GM21360 (cell line): Measurements from ENCODE around the gene TBC1D5.
"Not testable (repeated sequence)": the region's sequence is repeated elsewhere in the genome, so short reads cannot be mapped to it uniquely, and the experiment has no call there.

Source experiments
- ATAC-seq: cut with Tn5 transposase; IDR thresholded peaks from one replicate; pipeline ENCODE4 v1.9.1; 2021; ENCODE audit warnings: mild to moderate bottlenecking, moderate library complexity; ENCODE audit not compliant: unreplicated experiment

Gene TBC1D5

DNA sequence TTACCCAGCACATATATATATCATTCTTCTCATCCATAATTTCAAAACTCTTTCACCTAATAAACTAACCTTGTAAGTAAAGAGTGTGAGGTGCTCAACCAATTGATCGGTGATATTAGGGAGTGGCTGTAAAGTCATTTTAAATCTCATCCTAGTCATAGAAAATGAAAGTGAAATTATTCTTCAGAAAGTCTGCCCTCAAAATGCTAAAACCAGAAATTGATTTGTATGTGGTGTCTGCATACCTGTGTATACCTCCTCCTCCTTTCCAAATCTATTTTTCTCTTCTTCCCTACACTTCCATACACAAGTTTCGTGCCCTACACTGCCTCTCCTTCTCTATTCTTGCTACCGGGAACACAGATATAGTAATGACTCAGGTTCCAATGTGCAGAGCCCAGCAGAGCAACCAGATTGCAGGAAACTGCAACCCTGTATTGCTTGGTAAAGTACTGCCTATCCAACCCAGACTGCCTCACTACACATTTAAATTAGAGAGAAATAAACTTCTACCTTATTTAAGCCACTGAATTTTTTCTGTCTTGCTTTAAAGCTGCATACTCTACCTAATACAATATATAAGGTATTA is 7.4 kb upstream of the TBC1D5 start:
- ATAC-seq, result no peak

- peak; percentile 34 for ATAC-seq
Observed at GRCh38 chr3:17749281-17749680, 6.8 kb upstream of the TBC1D5 start.

GRCh38 chr3:17747890-17748247 is 5.4 kb upstream of the TBC1D5 start:
- ATAC-seq, result no peak

DNA sequence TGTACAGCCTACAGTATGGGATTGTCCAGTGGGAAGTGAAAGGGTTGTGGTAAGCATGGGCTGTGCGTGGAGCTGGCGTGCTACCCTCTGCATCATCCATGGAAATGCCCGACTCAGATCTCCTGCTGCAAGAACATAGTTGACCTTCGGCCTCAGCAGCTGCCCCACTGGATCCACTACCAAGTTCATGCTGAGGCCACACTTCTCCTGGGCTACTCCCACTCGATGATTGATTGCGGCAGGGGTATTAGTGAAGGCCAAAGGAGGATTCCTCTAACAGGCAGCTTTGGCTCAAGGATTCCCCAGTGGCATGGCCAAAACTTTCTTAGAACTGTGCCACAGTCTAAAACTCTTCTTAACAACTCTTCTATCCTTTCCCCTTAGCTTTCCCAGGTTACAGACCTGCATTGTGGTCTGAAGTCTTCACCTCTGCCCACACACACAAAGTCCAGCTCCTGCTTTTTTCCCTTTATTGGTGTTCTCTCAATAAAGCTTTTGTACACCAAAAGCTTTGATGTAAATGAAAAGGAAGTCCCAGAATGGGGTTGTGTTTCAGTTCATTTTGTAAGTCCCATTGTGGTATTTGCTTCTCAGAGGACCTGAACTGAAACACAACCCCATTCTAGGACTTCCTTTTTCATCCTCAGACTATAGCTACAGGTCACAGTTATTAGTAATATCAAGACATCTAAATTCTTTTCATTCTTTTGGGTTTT is 4.9 kb upstream of the TBC1D5 start:
- ATAC-seq, result peak; percentile 70

- ATAC-seq, result no peak
Observed at GRCh38 chr3:17745894-17746293, 3.5 kb upstream of the TBC1D5 start.

DNA sequence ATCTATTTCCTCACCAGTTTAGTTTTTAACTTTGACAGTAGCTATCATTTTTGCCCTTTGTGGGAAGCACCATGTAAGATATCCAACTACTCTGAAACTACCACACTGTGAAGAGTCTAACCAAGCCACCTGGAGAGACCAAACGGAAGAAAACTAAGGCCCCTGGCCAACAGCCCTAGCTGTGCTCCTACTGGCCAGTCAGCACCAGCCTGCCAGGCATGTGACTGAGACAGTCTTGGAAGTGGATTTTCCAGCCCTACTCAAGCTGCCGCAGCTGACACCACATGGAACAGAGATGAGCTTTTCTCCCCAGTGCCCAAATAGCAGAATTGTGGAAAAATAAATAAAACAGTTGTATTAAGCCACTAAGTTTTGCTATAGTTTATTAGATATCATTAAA is 2.9 kb upstream of the TBC1D5 start:
- no peak for ATAC-seq

DNA sequence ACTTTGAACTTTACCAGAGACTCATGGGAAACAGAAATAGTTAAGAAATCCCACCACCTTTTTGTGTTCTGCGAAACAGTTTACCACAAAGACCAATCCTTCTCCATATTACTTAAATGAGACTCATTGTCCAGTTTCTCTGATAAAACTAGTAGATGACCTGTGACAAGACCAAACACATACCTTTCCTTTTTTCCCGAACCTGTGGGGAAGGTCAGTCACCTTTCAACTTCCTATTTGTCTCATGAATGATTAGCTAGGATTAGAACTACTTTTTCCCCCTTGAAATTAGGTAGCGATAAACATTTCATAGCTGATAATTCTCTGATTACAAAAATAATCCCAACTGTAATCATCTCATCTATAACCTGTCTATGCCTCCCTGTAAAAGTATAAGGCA is 2.3 kb upstream of the TBC1D5 start:
- no peak for ATAC-seq

DNA sequence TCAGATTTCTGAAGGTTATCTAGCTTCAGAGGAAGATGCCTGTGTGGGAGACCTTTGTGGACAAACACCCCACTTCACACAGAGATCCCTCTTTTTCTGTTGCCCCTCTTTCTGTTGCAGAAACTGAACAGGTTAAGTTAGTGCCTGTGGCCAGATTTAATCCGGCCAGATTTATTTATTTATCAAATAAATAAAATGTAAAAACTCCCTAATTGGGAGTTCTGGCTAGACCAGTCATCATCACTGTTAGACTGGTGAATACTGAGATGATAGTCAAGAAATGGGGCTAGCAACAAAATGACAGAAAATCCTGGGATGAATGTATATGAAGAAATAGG is 1.2 kb upstream of the TBC1D5 start:
- ATAC-seq, result no peak

GRCh38 chr3:17742880-17743657 is 638 bp upstream of the TBC1D5 start:
- peak; percentile 1 for ATAC-seq

- no peak for ATAC-seq
Observed at GRCh38 chr3:17741621-17742101, 770 bp downstream of the TBC1D5 start.

GRCh38 chr3:17740721-17741141 is 1.7 kb downstream of the TBC1D5 start:
- no peak for ATAC-seq

GRCh38 chr3:17738921-17739320 is 3.5 kb downstream of the TBC1D5 start:
- no peak for ATAC-seq

- ATAC-seq, result no peak
Observed at GRCh38 chr3:17738219-17738618, 4.2 kb downstream of the TBC1D5 start.

DNA sequence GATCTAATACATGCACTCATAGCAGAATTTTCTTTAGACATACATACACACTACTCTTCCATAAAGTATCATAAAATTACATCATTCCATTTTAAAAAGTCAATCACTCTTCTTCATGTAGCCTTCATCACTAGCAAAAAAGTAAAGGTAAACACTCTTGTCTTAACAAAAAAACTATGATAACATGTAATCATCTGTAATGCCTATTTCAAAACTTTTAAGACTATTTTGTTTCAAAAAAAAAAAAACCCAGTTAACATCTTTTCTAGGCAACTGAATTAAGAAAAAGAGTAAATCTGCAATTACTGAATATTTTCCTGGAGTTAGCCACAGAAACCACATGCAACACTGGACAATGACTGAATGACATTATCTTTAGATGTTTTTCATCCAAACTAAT is 4.8 kb downstream of the TBC1D5 start:
- no peak for ATAC-seq

GRCh38 chr3:17735362-17735761 is 7.1 kb downstream of the TBC1D5 start:
- ATAC-seq, result not testable (repeated sequence)

DNA sequence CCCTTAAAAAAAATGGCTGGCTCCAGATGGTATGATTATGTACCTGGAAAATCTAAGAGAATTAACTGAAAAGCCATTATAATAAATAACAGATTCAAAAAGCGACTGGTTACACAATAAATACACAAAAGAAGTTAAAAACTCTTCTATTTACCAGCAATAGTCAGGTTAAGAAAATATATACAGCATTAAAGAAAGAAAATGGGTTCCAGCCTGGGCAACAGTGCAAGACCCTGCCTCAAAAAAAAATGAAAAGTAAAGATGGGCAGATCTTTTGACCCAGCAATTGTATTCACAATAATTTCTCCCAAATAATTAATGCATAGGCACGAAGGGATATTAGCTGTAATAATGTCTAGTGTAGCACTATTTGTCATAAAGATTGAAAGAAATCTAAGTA is 8.7 kb downstream of the TBC1D5 start:
- ATAC-seq, result no peak

DNA sequence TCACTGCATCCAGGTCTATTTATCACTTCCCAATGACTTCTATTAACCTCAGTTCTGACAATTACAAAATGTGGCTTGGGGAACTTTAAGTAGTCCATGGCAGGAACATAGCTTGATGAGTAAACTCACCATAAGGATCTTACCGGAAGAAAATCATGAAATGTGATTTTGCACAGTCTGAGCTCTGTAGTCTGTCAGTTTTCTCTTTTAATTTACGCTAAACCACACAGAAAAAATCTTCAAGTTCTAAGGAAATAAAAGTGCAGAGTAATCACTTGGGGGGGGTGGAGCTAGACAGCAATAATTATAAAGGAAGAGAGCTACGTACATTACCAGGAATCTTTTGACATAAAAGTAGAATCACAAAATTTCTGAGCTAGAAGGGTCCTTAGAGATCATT is 9.2 kb downstream of the TBC1D5 start:
- ATAC-seq, result no peak

DNA sequence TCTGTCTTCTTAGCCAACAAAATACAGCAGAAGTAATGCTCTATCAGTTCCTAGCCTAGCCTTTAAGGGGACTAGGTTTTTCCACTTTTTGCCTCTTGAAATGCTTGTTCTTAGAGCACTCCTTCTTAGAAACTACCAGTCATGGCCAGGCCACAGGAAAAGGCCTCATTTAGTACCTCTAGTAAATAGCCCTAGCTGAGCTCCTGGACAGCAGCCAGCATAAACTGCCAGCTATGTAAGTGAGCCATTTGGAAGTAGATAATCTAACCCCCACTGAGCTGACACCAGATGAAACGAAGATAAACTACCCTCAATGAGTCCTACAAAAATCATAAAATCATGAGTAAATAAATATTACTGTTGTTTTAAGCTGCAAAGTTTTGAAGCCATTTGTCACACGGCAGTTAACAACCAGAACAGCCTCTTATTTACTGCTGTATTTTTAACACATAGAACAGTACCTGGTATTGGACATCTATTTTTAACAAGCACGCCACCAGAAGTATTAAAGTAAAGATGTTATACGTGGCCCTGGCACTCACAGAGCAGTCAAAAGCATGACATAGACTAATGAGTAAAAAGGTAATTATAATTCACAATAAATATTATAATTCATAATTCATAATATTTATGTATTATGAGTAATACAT is 12.0 kb downstream of the TBC1D5 start:
- no peak for ATAC-seq

GRCh38 chr3:17726313-17726712 is 16.1 kb downstream of the TBC1D5 start:
- no peak for ATAC-seq

GRCh38 chr3:17725844-17726243 is 16.6 kb downstream of the TBC1D5 start:
- not testable (repeated sequence) for ATAC-seq

- ATAC-seq, result no peak
Observed at GRCh38 chr3:17724948-17725347, 17.5 kb downstream of the TBC1D5 start.

DNA sequence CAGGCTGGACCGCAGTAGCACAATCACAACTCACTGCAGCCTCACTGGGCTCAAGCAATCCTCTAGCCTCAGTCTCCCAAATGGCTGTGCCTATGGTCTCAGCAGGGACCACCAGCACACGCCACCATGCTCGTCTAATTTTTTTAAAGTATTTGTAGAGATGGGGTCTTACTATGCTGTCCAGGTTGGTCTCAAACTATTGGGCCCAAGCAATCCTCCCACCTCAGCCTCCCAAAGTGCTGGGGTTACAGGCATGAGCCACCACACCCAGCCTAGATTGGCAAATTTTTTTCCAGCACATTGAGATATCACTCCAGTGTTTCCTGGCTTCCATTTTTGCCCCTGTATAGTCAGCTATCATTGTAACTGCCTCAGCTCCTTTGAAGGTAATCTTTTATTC is 18.3 kb downstream of the TBC1D5 start:
- ATAC-seq, result no peak
